ENCODE measurements around the gene ABHD11. TPM values are rescaled to one million over a fixed set of nuclear protein-coding genes. Genes with fewer than 3 reads are reported as not detected.
A peak's percentile ranks its signal among the peaks of the same experiment; 100 is the strongest.

The ABHD11 gene
- total and polyA plus RNA-seq, 4 donors = 9.9 to 22.3 (median 15.8) TPM

- no peaks in the 10 kb centered on the region for H3K9me3 ChIP-seq (ENCODE audit: control insufficient read depth, insufficient read depth, low read length)
- peaks cover 21% of the 10 kb centered on the region for H3K4me1 ChIP-seq (ENCODE audit: control insufficient read depth, insufficient read depth, low read length)
- H3K27ac ChIP-seq (ENCODE audit: low read depth, low read length) = no peak overlapping the region
- WGBS (ENCODE audit: insufficient coverage) = 98% methylated on average over 11 of the region's 14 CpGs
- H3K27me3 ChIP-seq (ENCODE audit: control insufficient read depth, insufficient read depth, low read length) = no peaks in the 10 kb centered on the region
- DNase-seq (ENCODE audit: low read depth in 4 of 6, low spot score in 6 of 6) = no peak
- peaks cover 32% of the 10 kb centered on the region for H3K36me3 ChIP-seq (ENCODE audit: control insufficient read depth, insufficient read depth, low read length)
- H3K4me3 ChIP-seq (ENCODE audit: low read depth, low read length) = no peak overlapping the region
Measured at GRCh38 chr7:73736885-73737284, 1.7 kb downstream of the ABHD11 start.

DNA sequence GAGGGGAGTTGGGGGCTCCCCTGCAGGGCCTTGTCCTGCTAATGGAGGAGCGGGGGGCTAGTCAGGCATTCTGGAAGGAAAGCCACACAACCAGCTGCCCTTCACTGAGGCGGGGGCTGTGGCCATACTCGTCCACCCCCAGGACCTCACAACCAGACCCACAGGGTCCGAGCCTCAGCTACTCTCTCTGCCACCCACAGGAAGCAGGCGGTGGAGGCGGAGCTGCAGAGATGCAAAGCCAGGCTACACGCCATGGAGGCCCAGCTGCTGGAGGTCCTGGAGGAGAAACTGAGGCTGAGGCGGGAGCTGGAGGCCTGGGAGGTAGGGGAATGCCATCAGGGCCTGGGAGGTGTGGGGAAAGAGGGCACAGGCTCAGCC is 3.1 kb downstream of the ABHD11 start:
- Histone ChIP-seq H3K36me3 (ENCODE audit: control insufficient read depth, insufficient read depth, low read length) (peaks cover 32% of the 10 kb centered on the region), H3K27me3 (ENCODE audit: control insufficient read depth, insufficient read depth, low read length) (no peaks in the 10 kb centered on the region), H3K27ac (ENCODE audit: low read depth, low read length) (no peak overlapping the region), H3K4me3 (ENCODE audit: low read depth, low read length) (no peak overlapping the region), H3K4me1 (ENCODE audit: control insufficient read depth, insufficient read depth, low read length) (peaks cover 21% of the 10 kb centered on the region), H3K9me3 (ENCODE audit: control insufficient read depth, insufficient read depth, low read length) (no peaks in the 10 kb centered on the region)
- no peak for DNase-seq (ENCODE audit: low read depth in 4 of 6, low spot score in 6 of 6)
- 86% methylated on average over 6 of the region's 8 CpGs for WGBS (ENCODE audit: insufficient coverage)

GRCh38 chr7:73734619-73735527 is 3.7 kb downstream of the ABHD11 start:
- peaks cover 21% of the 10 kb centered on the region for H3K4me1 ChIP-seq (ENCODE audit: control insufficient read depth, insufficient read depth, low read length)
- 44% methylated on average over 8 of the region's 16 CpGs for WGBS (ENCODE audit: insufficient coverage)
- no peak overlapping the region for H3K27ac ChIP-seq (ENCODE audit: low read depth, low read length)
- no peaks in the 10 kb centered on the region for H3K27me3 ChIP-seq (ENCODE audit: control insufficient read depth, insufficient read depth, low read length)
- H3K36me3 ChIP-seq (ENCODE audit: control insufficient read depth, insufficient read depth, low read length) = peaks cover 32% of the 10 kb centered on the region
- peak in 2 of 6 donors; percentile 28 to 59 for DNase-seq (ENCODE audit: low read depth in 4 of 6, low spot score in 6 of 6)
- no peaks in the 10 kb centered on the region for H3K9me3 ChIP-seq (ENCODE audit: control insufficient read depth, insufficient read depth, low read length)
- no peak overlapping the region for H3K4me3 ChIP-seq (ENCODE audit: low read depth, low read length)

GRCh38 chr7:73732397-73732796 is 6.2 kb downstream of the ABHD11 start:
- no peak for DNase-seq (ENCODE audit: low read depth in 4 of 6, low spot score in 6 of 6)
- 80% methylated on average over 1 of the region's 2 CpGs for WGBS (ENCODE audit: insufficient coverage)
- peaks cover 4% of the 10 kb centered on the region for H3K4me1 ChIP-seq (ENCODE audit: control insufficient read depth, insufficient read depth, low read length)
- H3K36me3 ChIP-seq (ENCODE audit: control insufficient read depth, insufficient read depth, low read length) = peaks cover 28% of the 10 kb centered on the region
- no peak overlapping the region for H3K27ac ChIP-seq (ENCODE audit: low read depth, low read length)
- no peaks in the 10 kb centered on the region for H3K27me3 ChIP-seq (ENCODE audit: control insufficient read depth, insufficient read depth, low read length)
- no peak overlapping the region for H3K4me3 ChIP-seq (ENCODE audit: low read depth, low read length)
- H3K9me3 ChIP-seq (ENCODE audit: control insufficient read depth, insufficient read depth, low read length) = no peaks in the 10 kb centered on the region

DNA sequence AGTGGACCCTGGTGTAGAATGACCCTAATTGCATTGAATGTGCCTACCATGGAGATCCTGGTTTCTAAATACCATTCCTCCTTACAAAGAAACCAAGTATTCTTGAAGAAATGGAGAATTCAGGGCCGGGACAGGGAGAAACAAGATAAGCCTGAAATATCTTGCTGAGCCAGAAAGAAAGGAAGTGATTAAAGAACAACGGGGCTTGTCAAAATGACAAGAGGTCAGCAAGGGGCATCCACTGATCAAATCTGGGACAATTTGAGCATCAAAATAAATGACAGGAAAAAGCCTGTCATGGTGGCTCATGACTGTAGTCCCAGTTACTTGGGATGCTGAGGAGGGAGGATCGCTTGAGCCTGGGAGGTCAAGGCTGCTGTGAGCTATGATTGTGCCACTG is 8.1 kb downstream of the ABHD11 start:
- DNase-seq (ENCODE audit: low read depth in 4 of 6, low spot score in 6 of 6) = no peak
- WGBS (ENCODE audit: insufficient coverage) = 43% methylated on average over 3 of the region's 3 CpGs
- no peaks in the 10 kb centered on the region for H3K9me3 ChIP-seq (ENCODE audit: control insufficient read depth, insufficient read depth, low read length)

GRCh38 chr7:73728551-73728950 is 10.1 kb downstream of the ABHD11 start:
- WGBS (ENCODE audit: insufficient coverage) = 24% methylated on average over 2 of the region's 5 CpGs
- Histone ChIP-seq H3K4me1 (ENCODE audit: control insufficient read depth, insufficient read depth, low read length) (peaks cover 3% of the 10 kb centered on the region), H3K27me3 (ENCODE audit: control insufficient read depth, insufficient read depth, low read length) (no peaks in the 10 kb centered on the region), H3K4me3 (ENCODE audit: low read depth, low read length) (no peak overlapping the region), H3K27ac (ENCODE audit: low read depth, low read length) (no peak overlapping the region), H3K9me3 (ENCODE audit: control insufficient read depth, insufficient read depth, low read length) (no peaks in the 10 kb centered on the region), H3K36me3 (ENCODE audit: control insufficient read depth, insufficient read depth, low read length) (no peaks in the 10 kb centered on the region)
- no peak for DNase-seq (ENCODE audit: low read depth in 4 of 6, low spot score in 6 of 6)

More for the DNA sequence above, 8.1 kb downstream of the ABHD11 start:
- Histone ChIP-seq H3K4me3 (ENCODE audit: low read depth, low read length) (no peak overlapping the region), H3K4me1 (ENCODE audit: control insufficient read depth, insufficient read depth, low read length) (peaks cover 2% of the 10 kb centered on the region), H3K27ac (ENCODE audit: low read depth, low read length) (no peak overlapping the region), H3K36me3 (ENCODE audit: control insufficient read depth, insufficient read depth, low read length) (peaks cover 9% of the 10 kb centered on the region), H3K27me3 (ENCODE audit: control insufficient read depth, insufficient read depth, low read length) (no peaks in the 10 kb centered on the region)

DNA sequence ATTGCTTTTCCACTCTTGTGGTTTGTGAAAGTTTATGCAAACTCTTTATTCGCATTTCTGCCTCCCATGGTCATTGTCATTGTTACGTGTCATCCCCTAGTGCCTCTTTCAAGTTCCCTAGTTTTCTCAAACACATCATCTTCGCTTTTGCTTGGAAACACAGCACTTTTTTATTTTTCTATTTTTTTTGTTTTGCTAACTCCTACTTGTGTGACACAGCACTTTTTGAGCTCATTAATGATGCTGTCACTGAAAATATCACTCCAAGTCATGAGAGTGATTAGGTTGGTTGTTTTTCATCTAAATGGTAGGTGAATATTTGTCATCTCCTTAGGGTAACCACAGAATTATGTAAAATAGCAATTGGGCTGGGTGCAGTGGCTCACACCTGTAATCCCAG is 10.7 kb downstream of the ABHD11 start:
- Histone ChIP-seq H3K4me1 (ENCODE audit: control insufficient read depth, insufficient read depth, low read length) (peaks cover 3% of the 10 kb centered on the region), H3K4me3 (ENCODE audit: low read depth, low read length) (no peak overlapping the region), H3K36me3 (ENCODE audit: control insufficient read depth, insufficient read depth, low read length) (no peaks in the 10 kb centered on the region), H3K27me3 (ENCODE audit: control insufficient read depth, insufficient read depth, low read length) (no peaks in the 10 kb centered on the region), H3K9me3 (ENCODE audit: control insufficient read depth, insufficient read depth, low read length) (no peaks in the 10 kb centered on the region), H3K27ac (ENCODE audit: low read depth, low read length) (no peak overlapping the region)
- no peak for DNase-seq (ENCODE audit: low read depth in 4 of 6, low spot score in 6 of 6)
- 83% methylated on average over 3 of the region's 3 CpGs for WGBS (ENCODE audit: insufficient coverage)

DNA sequence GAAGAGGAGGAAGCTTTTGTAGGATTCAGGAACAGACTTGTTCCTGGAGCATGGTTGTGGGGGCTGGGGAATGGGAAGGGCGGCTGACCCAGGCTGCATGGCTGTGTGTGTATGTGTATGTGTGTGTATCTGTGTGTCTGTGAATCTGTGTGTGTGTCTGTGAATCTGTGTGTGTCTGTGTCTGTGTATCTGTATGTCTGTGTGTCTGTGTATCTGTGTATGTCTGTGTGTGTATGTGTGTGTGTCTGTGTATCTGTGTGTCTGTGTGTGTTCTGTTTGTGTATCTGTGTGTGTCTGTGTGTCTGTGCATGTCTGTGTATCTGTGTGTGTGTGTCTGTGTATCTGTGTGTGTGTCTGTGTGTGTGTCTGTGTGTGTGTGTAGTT is 12.5 kb downstream of the ABHD11 start:
- H3K9me3 ChIP-seq (ENCODE audit: control insufficient read depth, insufficient read depth, low read length) = no peaks in the 10 kb centered on the region
- H3K4me1 ChIP-seq (ENCODE audit: control insufficient read depth, insufficient read depth, low read length) = peaks cover 13% of the 10 kb centered on the region
- DNase-seq (ENCODE audit: low read depth in 4 of 6, low spot score in 6 of 6) = no peak
- no peak overlapping the region for H3K4me3 ChIP-seq (ENCODE audit: low read depth, low read length)
- no peaks in the 10 kb centered on the region for H3K36me3 ChIP-seq (ENCODE audit: control insufficient read depth, insufficient read depth, low read length)
- 73% methylated on average over 1 of the region's 1 CpG for WGBS (ENCODE audit: insufficient coverage)
- H3K27ac ChIP-seq (ENCODE audit: low read depth, low read length) = no peak overlapping the region
- H3K27me3 ChIP-seq (ENCODE audit: control insufficient read depth, insufficient read depth, low read length) = no peaks in the 10 kb centered on the region

DNA sequence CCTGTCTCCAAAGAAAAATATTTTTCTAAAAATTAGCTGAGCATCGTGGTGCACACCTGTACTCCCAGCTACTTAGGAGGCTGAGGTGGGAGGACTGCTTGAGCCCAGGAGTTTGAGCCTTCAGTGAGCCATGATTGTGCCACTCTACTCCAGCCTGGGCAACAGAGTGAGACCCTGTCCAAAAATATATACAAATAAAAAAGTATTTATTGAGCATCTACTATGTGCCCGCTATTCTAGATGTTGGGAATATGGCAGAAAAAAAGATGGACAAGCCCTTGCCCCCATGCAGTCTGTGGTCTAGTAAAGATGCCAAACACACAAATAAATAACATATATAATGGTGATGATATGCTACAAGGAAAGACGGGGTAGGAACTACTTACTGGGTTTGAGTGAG is 14.8 kb downstream of the ABHD11 start:
- Histone ChIP-seq H3K27me3 (ENCODE audit: control insufficient read depth, insufficient read depth, low read length) (no peaks in the 10 kb centered on the region), H3K4me3 (ENCODE audit: low read depth, low read length) (no peak overlapping the region), H3K36me3 (ENCODE audit: control insufficient read depth, insufficient read depth, low read length) (no peaks in the 10 kb centered on the region), H3K4me1 (ENCODE audit: control insufficient read depth, insufficient read depth, low read length) (peaks cover 26% of the 10 kb centered on the region), H3K27ac (ENCODE audit: low read depth, low read length) (no peak overlapping the region), H3K9me3 (ENCODE audit: control insufficient read depth, insufficient read depth, low read length) (no peaks in the 10 kb centered on the region)
- 80% methylated on average over 1 of the region's 3 CpGs for WGBS (ENCODE audit: insufficient coverage)
- no peak for DNase-seq (ENCODE audit: low read depth in 4 of 6, low spot score in 6 of 6)

GRCh38 chr7:73722785-73723184 is 15.8 kb downstream of the ABHD11 start:
- H3K9me3 ChIP-seq (ENCODE audit: control insufficient read depth, insufficient read depth, low read length) = no peaks in the 10 kb centered on the region
- H3K4me1 ChIP-seq (ENCODE audit: control insufficient read depth, insufficient read depth, low read length) = peaks cover 36% of the 10 kb centered on the region
- H3K36me3 ChIP-seq (ENCODE audit: control insufficient read depth, insufficient read depth, low read length) = no peaks in the 10 kb centered on the region
- DNase-seq (ENCODE audit: low read depth in 4 of 6, low spot score in 6 of 6) = no peak
- no peak overlapping the region for H3K4me3 ChIP-seq (ENCODE audit: low read depth, low read length)
- H3K27me3 ChIP-seq (ENCODE audit: control insufficient read depth, insufficient read depth, low read length) = no peaks in the 10 kb centered on the region
- WGBS (ENCODE audit: insufficient coverage) = 94% methylated on average over 2 of the region's 6 CpGs
- no peak overlapping the region for H3K27ac ChIP-seq (ENCODE audit: low read depth, low read length)

Measured in spinal cord (tissue), 10 donors.